HG03457 (cell line): ENCODE results near the gene CLCN7.

Source experiments
- ATAC-seq: cut with Tn5 transposase; IDR thresholded peaks from one replicate; pipeline ENCODE4 v1.9.1; 2021; ENCODE audit warnings: moderate number of reproducible peaks; ENCODE audit not compliant: unreplicated experiment

CLCN7 gene

GRCh38 chr16:1464196-1464893 lies 10.5 kb downstream of the CLCN7 start:
- ATAC-seq = no peak

GRCh38 chr16:1461146-1461545 lies 13.7 kb downstream of the CLCN7 start:
- ATAC-seq = no peak

- no peak for ATAC-seq
These were observed 14.2 kb downstream of the CLCN7 start for GRCh38 chr16:1460602-1461138.

GRCh38 chr16:1459967-1460366 lies 14.9 kb downstream of the CLCN7 start:
- ATAC-seq = no peak

GRCh38 chr16:1458977-1459341 lies 15.9 kb downstream of the CLCN7 start:
- no peak for ATAC-seq

- ATAC-seq = no peak
These were observed 16.4 kb downstream of the CLCN7 start for GRCh38 chr16:1458336-1458976.

GRCh38 chr16:1457489-1458245 lies 17.2 kb downstream of the CLCN7 start:
- ATAC-seq = no peak

GRCh38 chr16:1456951-1457350 lies 17.9 kb downstream of the CLCN7 start:
- no peak for ATAC-seq

GRCh38 chr16:1455190-1456171 lies 19.3 kb downstream of the CLCN7 start:
- ATAC-seq = no peak

GRCh38 chr16:1454561-1454960 lies 20.3 kb downstream of the CLCN7 start:
- no peak for ATAC-seq

- no peak for ATAC-seq
These were observed 21.5 kb downstream of the CLCN7 start for GRCh38 chr16:1453316-1453715.

GRCh38 chr16:1452530-1452929 lies 22.3 kb downstream of the CLCN7 start:
- no peak for ATAC-seq

GRCh38 chr16:1451702-1452392 lies 23.0 kb downstream of the CLCN7 start:
- ATAC-seq = no peak

- no peak for ATAC-seq
These were observed 24.0 kb downstream of the CLCN7 start for GRCh38 chr16:1450841-1451240.

- no peak for ATAC-seq
These were observed 24.6 kb downstream of the CLCN7 start for GRCh38 chr16:1450218-1450617.

GRCh38 chr16:1449201-1449788 lies 25.5 kb downstream of the CLCN7 start:
- no peak for ATAC-seq

GRCh38 chr16:1448536-1449116 lies 26.2 kb downstream of the CLCN7 start:
- ATAC-seq = no peak

- no peak for ATAC-seq
These were observed 26.9 kb downstream of the CLCN7 start for GRCh38 chr16:1447965-1448364.
